ENCODE data around the gene TRPC5OS. TPM values are rescaled to one million over a fixed set of nuclear protein-coding genes. Genes with fewer than 3 reads are reported as not detected.

Gene TRPC5OS
- total RNA-seq, 1 donor from 2014 or later: not detected

DNA sequence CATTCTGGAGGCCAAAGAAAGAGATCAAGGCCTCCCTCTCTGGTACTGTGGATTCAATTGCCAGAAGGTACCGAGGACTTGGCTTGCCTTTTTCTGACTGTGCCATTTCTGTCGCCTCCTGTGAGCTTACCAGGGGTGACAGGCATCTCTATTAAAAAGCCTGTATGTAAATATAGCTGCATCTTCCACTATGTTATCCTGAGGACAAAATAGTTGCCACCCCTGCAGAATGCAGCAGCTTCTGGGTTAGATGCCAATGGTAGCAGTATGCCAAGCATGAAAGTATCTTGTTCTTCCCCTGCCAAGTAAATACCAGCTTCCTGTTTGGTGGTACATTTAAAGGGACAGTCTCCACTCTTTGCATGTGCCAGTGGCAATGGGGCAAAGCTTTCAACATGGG lies 10.7 kb downstream of the TRPC5OS start:
- Histone ChIP-seq H3K36me3 (no peaks in the 10 kb centered on the region), H3K27ac (no peak overlapping the region), H3K4me1 (no peaks in the 10 kb centered on the region), H3K4me3 (no peak overlapping the region), H3K9me3 (no peaks in the 10 kb centered on the region), H3K27me3 (no peaks in the 10 kb centered on the region)
- intact Hi-C loops (cut with DNase I): no loop called here
- TF ChIP-seq POLR2A (IDR thresholded peaks at IDR 0.05) (no peak), POLR2AphosphoS5 (IDR thresholded peaks at IDR 0.05; ENCODE audit: insufficient read depth in 1 of 2, low read depth in 1 of 2) (no peak)
- TF ChIP-seq, protein P1, sequence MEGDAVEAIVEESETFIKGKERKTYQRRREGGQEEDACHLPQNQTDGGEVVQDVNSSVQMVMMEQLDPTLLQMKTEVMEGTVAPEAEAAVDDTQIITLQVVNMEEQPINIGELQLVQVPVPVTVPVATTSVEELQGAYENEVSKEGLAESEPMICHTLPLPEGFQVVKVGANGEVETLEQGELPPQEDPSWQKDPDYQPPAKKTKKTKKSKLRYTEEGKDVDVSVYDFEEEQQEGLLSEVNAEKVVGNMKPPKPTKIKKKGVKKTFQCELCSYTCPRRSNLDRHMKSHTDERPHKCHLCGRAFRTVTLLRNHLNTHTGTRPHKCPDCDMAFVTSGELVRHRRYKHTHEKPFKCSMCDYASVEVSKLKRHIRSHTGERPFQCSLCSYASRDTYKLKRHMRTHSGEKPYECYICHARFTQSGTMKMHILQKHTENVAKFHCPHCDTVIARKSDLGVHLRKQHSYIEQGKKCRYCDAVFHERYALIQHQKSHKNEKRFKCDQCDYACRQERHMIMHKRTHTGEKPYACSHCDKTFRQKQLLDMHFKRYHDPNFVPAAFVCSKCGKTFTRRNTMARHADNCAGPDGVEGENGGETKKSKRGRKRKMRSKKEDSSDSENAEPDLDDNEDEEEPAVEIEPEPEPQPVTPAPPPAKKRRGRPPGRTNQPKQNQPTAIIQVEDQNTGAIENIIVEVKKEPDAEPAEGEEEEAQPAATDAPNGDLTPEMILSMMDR (IDR thresholded peaks at IDR 0.05): no peak
- DNase-seq (ENCODE audit: extremely low spot score in 2 of 2): no peak

DNA sequence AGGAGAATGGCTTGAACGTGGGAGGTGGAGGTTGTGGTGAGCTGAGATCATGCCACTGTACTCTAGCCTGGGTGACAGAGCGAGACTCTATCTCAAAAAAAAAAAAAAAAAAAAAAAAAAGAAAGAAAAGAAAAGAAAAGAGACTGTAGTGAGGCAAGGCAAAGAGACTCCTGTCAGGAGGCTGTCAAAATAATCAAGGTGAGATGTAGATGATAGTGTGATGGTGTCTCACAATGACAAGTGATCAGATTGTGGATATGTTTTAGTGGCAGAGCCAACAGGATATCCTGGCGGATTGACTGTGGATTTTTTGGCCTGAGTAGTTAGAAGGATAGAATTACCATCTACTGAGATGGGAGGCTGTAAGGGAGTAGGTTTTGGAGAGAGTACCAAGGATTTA lies 12.6 kb downstream of the TRPC5OS start:
- no peak for DNase-seq (ENCODE audit: extremely low spot score in 2 of 2)
- H3K27me3 ChIP-seq: no peaks in the 10 kb centered on the region

DNA sequence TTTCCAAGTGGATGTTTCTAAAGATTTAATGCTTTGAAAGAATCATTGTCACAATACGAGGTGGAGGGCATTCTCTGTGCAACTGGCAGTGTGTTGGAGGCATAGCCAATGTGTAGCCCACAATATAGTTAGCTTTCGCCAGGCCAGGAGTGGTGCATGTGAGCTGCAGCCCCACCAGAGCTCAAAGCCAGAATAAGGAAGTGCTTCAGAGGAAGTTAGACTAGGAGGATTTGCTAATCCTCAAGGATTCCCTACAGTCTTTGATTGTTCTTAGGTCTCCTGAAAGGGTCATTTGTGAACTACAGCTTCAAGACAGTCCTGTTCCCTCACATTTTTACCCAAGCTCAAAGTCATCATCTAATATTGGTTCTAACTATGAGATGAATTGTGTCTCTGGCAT lies 16.4 kb downstream of the TRPC5OS start:
- H3K36me3 ChIP-seq: no peaks in the 10 kb centered on the region
- H3K9me3 ChIP-seq: no peaks in the 10 kb centered on the region
- no peak overlapping the region for H3K27ac ChIP-seq
- H3K27me3 ChIP-seq: no peaks in the 10 kb centered on the region
- H3K4me1 ChIP-seq: no peaks in the 10 kb centered on the region
- intact Hi-C loops (cut with DNase I): no loop called here
- TF ChIP-seq POLR2A (IDR thresholded peaks at IDR 0.05) (no peak), POLR2AphosphoS5 (IDR thresholded peaks at IDR 0.05; ENCODE audit: insufficient read depth in 1 of 2, low read depth in 1 of 2) (no peak)
- TF ChIP-seq, protein P1 (IDR thresholded peaks at IDR 0.05): no peak
- DNase-seq (ENCODE audit: extremely low spot score in 2 of 2): no peak
- no peak overlapping the region for H3K4me3 ChIP-seq

More for the DNA sequence above, 12.6 kb downstream of the TRPC5OS start:
- H3K4me1 ChIP-seq: no peaks in the 10 kb centered on the region
- intact Hi-C loops (cut with DNase I): no loop called here
- no peaks in the 10 kb centered on the region for H3K36me3 ChIP-seq
- TF ChIP-seq POLR2AphosphoS5 (IDR thresholded peaks at IDR 0.05; ENCODE audit: insufficient read depth in 1 of 2, low read depth in 1 of 2): no peak
- TF ChIP-seq, protein P1 (IDR thresholded peaks at IDR 0.05): no peak
- no peak for TF ChIP-seq POLR2A (IDR thresholded peaks at IDR 0.05)
- H3K27ac ChIP-seq: no peak overlapping the region
- no peaks in the 10 kb centered on the region for H3K9me3 ChIP-seq
- H3K4me3 ChIP-seq: no peak overlapping the region

DNA sequence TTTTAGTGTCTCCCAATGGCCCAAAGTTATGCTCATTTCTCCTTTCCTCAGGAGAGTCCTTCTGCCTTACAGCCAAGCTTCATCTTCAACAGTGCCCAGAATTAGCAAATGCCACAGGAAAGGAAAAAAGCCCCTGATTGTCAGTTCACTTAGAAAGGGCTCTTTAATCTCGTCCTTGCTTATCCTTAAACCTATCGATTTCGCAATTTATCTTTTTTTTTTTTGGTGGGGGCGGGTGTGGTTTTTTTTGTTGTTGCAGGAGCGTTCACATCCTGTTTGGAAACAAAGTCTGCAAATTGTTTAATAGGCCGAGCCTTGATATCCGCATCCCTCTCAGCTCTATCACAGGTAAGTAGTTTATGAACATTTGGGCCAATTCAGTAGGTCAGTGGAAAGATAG lies 20.2 kb downstream of the TRPC5OS start:
- Histone ChIP-seq H3K9me3 (no peaks in the 10 kb centered on the region), H3K27ac (no peak overlapping the region), H3K27me3 (no peaks in the 10 kb centered on the region), H3K4me1 (no peaks in the 10 kb centered on the region), H3K4me3 (no peak overlapping the region), H3K36me3 (no peaks in the 10 kb centered on the region)
- DNase-seq (ENCODE audit: extremely low spot score in 2 of 2): no peak
- TF ChIP-seq POLR2AphosphoS5 (IDR thresholded peaks at IDR 0.05; ENCODE audit: insufficient read depth in 1 of 2, low read depth in 1 of 2): no peak
- TF ChIP-seq, protein P1 (IDR thresholded peaks at IDR 0.05): no peak
- no peak for TF ChIP-seq POLR2A (IDR thresholded peaks at IDR 0.05)
- intact Hi-C loops (cut with DNase I): no loop called here

DNA sequence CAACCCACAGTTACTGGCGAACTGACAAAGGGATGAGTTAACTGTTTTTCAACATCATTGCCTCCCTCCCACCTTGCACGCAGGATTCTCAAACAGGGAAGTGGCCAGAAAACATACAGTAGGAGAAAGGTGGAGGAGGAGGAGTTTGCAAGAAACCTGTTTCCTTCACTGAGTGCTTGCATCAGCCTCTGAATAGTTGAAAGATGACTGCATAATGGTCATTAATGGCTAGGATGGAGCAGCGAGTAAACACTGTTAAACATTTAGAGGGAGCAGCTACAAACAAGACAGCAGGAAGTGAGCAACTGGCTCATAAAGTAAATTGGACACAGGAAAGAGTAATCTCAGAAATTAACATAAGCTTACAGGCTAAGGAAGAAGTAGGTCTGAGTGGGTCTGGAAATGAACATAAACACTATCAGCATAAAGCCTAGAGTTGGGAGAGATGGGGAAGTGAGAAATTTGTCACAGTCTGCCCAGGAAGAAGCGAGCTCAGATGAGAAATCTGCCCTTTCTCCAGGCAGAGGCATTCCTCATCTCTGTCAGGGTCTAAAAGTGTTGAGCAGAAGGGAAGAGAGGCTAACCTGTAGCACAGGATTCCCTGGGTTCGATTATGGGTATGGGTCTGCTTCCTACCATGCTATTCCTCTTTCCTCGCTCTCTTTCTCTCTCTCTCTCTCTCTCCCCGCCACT lies 38.6 kb downstream of the TRPC5OS start:
- DNase-seq (ENCODE audit: extremely low spot score in 2 of 2): no peak
- no peaks in the 10 kb centered on the region for H3K36me3 ChIP-seq
- no peaks in the 10 kb centered on the region for H3K27me3 ChIP-seq
- no peak overlapping the region for H3K27ac ChIP-seq
- H3K9me3 ChIP-seq: no peaks in the 10 kb centered on the region
- no peak overlapping the region for H3K4me3 ChIP-seq
- TF ChIP-seq, protein P1 (IDR thresholded peaks at IDR 0.05): no peak
- no peak for TF ChIP-seq POLR2A (IDR thresholded peaks at IDR 0.05)
- TF ChIP-seq POLR2AphosphoS5 (IDR thresholded peaks at IDR 0.05; ENCODE audit: insufficient read depth in 1 of 2, low read depth in 1 of 2): no peak
- H3K4me1 ChIP-seq: no peaks in the 10 kb centered on the region
- intact Hi-C loops (cut with DNase I): no loop called here

All from vagina (tissue), 2 donors.